NCI-H1436 treated with DMSO at 0.1 percent for 48 hours (cell line): Measurements from ENCODE around the gene ABCA6.

Source experiments
- DNase-seq: peaks from one replicate; lab custom pipeline; 2025; lab: John Stamatoyannopoulos, UW

ABCA6 gene

GRCh38 chr17:69047368-69048263, 94.1 kb downstream of the ABCA6 start:
- DNase-seq, result no peak

DNA sequence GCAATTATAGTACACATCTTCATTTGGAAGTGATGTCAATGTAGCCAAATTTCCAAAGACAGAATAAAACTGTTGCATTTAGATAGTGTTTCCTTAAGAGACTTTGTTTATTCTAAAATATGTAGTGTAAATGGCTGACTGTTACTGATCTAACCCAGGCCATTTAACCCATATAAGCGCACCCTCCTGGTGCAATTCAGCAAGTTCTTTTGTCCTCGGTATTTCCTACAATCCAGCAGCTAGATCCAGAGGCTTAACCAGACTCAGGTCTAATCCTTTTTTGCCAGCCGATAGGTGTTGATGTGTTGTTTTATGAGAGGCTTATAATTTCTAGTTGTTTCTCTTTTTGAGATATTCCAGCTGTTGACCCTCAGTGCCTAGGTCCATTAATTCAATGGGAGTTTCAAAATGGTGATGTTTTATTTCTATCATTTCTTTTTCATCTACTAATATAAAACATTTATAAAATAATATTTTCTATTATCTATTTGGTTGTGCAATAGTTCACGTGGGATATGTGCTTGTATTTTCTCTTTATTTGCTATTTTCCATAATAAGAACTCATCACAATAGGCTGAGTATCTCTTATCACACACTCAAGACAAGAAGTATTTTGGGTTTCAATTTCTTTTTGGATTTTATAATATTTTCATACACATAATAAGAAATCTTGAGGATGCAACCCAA, 95.4 kb downstream of the ABCA6 start:
- no peak for DNase-seq

GRCh38 chr17:69045646-69046045, 96.0 kb downstream of the ABCA6 start:
- DNase-seq, result no peak

- no peak for DNase-seq
Observed at GRCh38 chr17:69044371-69044770, 97.3 kb downstream of the ABCA6 start.

GRCh38 chr17:69043098-69043734, 98.5 kb downstream of the ABCA6 start:
- DNase-seq, result no peak

- DNase-seq, result no peak
Observed at GRCh38 chr17:69042308-69042707, 99.4 kb downstream of the ABCA6 start.

DNA sequence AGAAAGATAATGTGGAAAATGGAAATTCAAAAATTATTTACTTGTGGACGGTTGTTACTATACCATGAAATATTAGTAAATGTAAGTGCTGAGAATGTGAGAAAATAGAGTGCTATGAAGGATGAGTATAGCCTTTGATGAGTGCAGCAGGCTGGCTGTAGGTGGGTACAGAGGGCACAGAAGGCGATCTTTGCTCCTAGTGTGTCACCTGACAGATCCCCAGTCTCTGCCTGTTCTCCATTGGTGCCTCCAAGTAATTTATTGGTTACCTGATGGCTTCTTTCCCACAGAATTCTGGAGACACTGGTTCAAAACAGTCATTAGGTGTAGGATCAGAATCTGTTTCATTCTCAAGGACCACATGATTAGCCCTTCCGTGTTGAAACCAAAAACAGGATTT, 109.9 kb downstream of the ABCA6 start:
- no peak for DNase-seq

DNA sequence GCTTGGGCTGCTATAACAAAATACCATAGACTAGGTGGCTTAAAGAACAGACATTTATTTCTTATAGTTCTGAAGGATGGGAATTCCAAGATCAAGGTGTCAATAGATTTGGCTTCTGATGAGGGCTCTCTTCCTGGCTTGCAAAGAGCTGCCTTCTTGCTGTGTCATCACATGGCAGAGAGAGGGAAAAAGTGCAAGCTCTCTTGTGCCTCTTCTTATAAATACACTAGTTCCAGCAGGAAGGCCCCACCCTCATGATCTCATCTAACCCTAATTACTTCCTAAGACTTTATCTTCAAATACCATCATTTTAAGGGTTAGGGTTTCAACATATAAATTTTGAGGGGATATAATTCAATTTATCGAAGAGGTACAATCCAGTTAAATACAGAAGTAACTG, 111.5 kb downstream of the ABCA6 start:
- DNase-seq, result no peak
